8988T (cell line): ENCODE measurements around the gene LRRC26.
A peak's percentile ranks its signal among the peaks of the same experiment; 100 is the strongest.
"Not testable (repeated sequence)": the region's sequence is repeated elsewhere in the genome, so short reads cannot be mapped to it uniquely, and the experiment has no call there.

Source experiments
- DNase-seq: peaks from one replicate; pipeline ENCODE4 v3.0.0; 2011

LRRC26 gene

GRCh38 chr9:137135154-137135553, 34.7 kb downstream of the LRRC26 start:
- not testable (repeated sequence) for DNase-seq

- peak; percentile 13 for DNase-seq
Observed at GRCh38 chr9:137134191-137134590, 35.7 kb downstream of the LRRC26 start.

GRCh38 chr9:137130176-137130755, 39.6 kb downstream of the LRRC26 start:
- no peak for DNase-seq

- peak; percentile 95 for DNase-seq
Observed at GRCh38 chr9:137129456-137130175, 40.2 kb downstream of the LRRC26 start.

GRCh38 chr9:137128862-137129455, 40.9 kb downstream of the LRRC26 start:
- peak; percentile 21 for DNase-seq

- peak; percentile 19 for DNase-seq
Observed at GRCh38 chr9:137128158-137128861, 41.5 kb downstream of the LRRC26 start.

- peak; percentile 42 for DNase-seq
Observed at GRCh38 chr9:137127301-137128157, 42.3 kb downstream of the LRRC26 start.

GRCh38 chr9:137126786-137127185, 43.1 kb downstream of the LRRC26 start:
- no peak for DNase-seq

GRCh38 chr9:137123952-137124462, 45.8 kb downstream of the LRRC26 start:
- not testable (repeated sequence) for DNase-seq

- DNase-seq = no peak
Observed at GRCh38 chr9:137123468-137123837, 46.4 kb downstream of the LRRC26 start.

GRCh38 chr9:137122796-137123467, 46.9 kb downstream of the LRRC26 start:
- not testable (repeated sequence) for DNase-seq

GRCh38 chr9:137121927-137122795, 47.7 kb downstream of the LRRC26 start:
- DNase-seq = not testable (repeated sequence)
